HG03354 (cell line): ENCODE results near the gene REEP2.

Experiments
- ATAC-seq: cut with Tn5 transposase; IDR thresholded peaks from one replicate; pipeline ENCODE4 v1.9.1; 2021; ENCODE audit warnings: mild to moderate bottlenecking; ENCODE audit not compliant: unreplicated experiment, poor library complexity, severe bottlenecking

The REEP2 gene

GRCh38 chr5:138448070-138448469 is 9.2 kb downstream of the REEP2 start:
- no peak for ATAC-seq

GRCh38 chr5:138448481-138449398 is 9.9 kb downstream of the REEP2 start:
- no peak for ATAC-seq

GRCh38 chr5:138449501-138450239 is 10.8 kb downstream of the REEP2 start:
- ATAC-seq, result peak; percentile 91

GRCh38 chr5:138450971-138451370 is 12.1 kb downstream of the REEP2 start:
- no peak for ATAC-seq

GRCh38 chr5:138452720-138453119 is 13.9 kb downstream of the REEP2 start:
- no peak for ATAC-seq

GRCh38 chr5:138453590-138453989 is 14.7 kb downstream of the REEP2 start:
- ATAC-seq, result no peak

GRCh38 chr5:138454121-138454520 is 15.3 kb downstream of the REEP2 start:
- no peak for ATAC-seq

GRCh38 chr5:138455232-138455930 is 16.5 kb downstream of the REEP2 start:
- ATAC-seq, result no peak

- no peak for ATAC-seq
Observed at GRCh38 chr5:138457531-138458275, 18.8 kb downstream of the REEP2 start.

GRCh38 chr5:138458384-138458783 is 19.5 kb downstream of the REEP2 start:
- ATAC-seq, result no peak

GRCh38 chr5:138458856-138459255 is 20.0 kb downstream of the REEP2 start:
- no peak for ATAC-seq

- peak; percentile 29 for ATAC-seq
Observed at GRCh38 chr5:138459311-138459933, 20.6 kb downstream of the REEP2 start.

- ATAC-seq, result no peak
Observed at GRCh38 chr5:138460032-138460693, 21.3 kb downstream of the REEP2 start.

- ATAC-seq, result no peak
Observed at GRCh38 chr5:138461343-138462125, 22.7 kb downstream of the REEP2 start.

- no peak for ATAC-seq
Observed at GRCh38 chr5:138463419-138464007, 24.7 kb downstream of the REEP2 start.

- peak; percentile 55 for ATAC-seq
Observed at GRCh38 chr5:138464008-138464387, 25.1 kb downstream of the REEP2 start.

- ATAC-seq, result peak; percentile 80
Observed at GRCh38 chr5:138464388-138465260, 25.8 kb downstream of the REEP2 start.
